GM12865 (cell line): ENCODE data around the gene MRPS21.

Experiments
- DNase-seq: peaks from one replicate; pipeline ENCODE4 v3.0.0; 2010; ENCODE audit warnings: low read depth
- H3K4me3 ChIP-seq: 2 replicates; pipeline ENCODE4 v1.5.1; 2011; ENCODE audit warnings: mild to moderate bottlenecking, low read depth, low read length, control low read depth
- CTCF ChIP-seq: IDR thresholded peaks from 2 replicates; pipeline ENCODE4 v1.5.1; 2011; ENCODE audit warnings: low read length, control low read depth, low read depth, inconsistent platforms; ENCODE audit not compliant: insufficient read depth; ENCODE audit errors: missing control alignments

MRPS21 gene

GRCh38 chr1:150268705-150269403 lies 24.8 kb upstream of the MRPS21 start, which contains the start of gene APH1A:
APH1A (minus strand) TSS chr1:150269016; CDS start chr1:150268810, 206 bp downstream.
- TF ChIP-seq CTCF: no peak
- H3K4me3 ChIP-seq: peak within 1 kb of the TSS; percentile 95
- peak; percentile 98 for DNase-seq

- DNase-seq: no peak
- TF ChIP-seq CTCF: no peak
- peak overlapping the region; percentile 95 for H3K4me3 ChIP-seq
These were observed 24.2 kb upstream of the MRPS21 start for GRCh38 chr1:150269451-150269850.

- TF ChIP-seq CTCF: no peak
- DNase-seq: no peak
- H3K4me3 ChIP-seq: no peak overlapping the region
These were observed 22.2 kb upstream of the MRPS21 start for GRCh38 chr1:150271291-150271959.

GRCh38 chr1:150273311-150273710 lies 20.4 kb upstream of the MRPS21 start:
- H3K4me3 ChIP-seq: peak overlapping the region; percentile 61
- no peak for TF ChIP-seq CTCF
- DNase-seq: peak; percentile 69

GRCh38 chr1:150280138-150280707 lies 13.4 kb upstream of the MRPS21 start:
- H3K4me3 ChIP-seq: no peak overlapping the region
- no peak for DNase-seq
- no peak for TF ChIP-seq CTCF

GRCh38 chr1:150281221-150281757 lies 12.4 kb upstream of the MRPS21 start:
- DNase-seq: peak; percentile 72
- TF ChIP-seq CTCF: peak; percentile 48
- H3K4me3 ChIP-seq: peak overlapping the region; percentile 45
